GM10847 (cell line): Measurements from ENCODE around the gene EEF1E1.
A peak's percentile ranks its signal among the peaks of the same experiment; 100 is the strongest.

ENCODE experiments used
- POLR2A ChIP-seq: IDR thresholded peaks from 2 replicates; pipeline ENCODE4 v1.6.1; 2011; ENCODE audit not compliant: insufficient read length; ENCODE audit errors: extremely low read depth

Gene EEF1E1

GRCh38 chr6:8075704-8076103 is 26.6 kb downstream of the EEF1E1 start:
- TF ChIP-seq POLR2A: no peak

GRCh38 chr6:8075185-8075584 is 27.2 kb downstream of the EEF1E1 start:
- no peak for TF ChIP-seq POLR2A

GRCh38 chr6:8074213-8074612 is 28.1 kb downstream of the EEF1E1 start:
- TF ChIP-seq POLR2A: no peak

GRCh38 chr6:8073758-8074157 is 28.6 kb downstream of the EEF1E1 start:
- no peak for TF ChIP-seq POLR2A

GRCh38 chr6:8070718-8071117 is 31.6 kb downstream of the EEF1E1 start:
- TF ChIP-seq POLR2A: no peak

- no peak for TF ChIP-seq POLR2A
These were observed 32.6 kb downstream of the EEF1E1 start for GRCh38 chr6:8069631-8070284.

- no peak for TF ChIP-seq POLR2A
These were observed 33.2 kb downstream of the EEF1E1 start for GRCh38 chr6:8069151-8069550.

- TF ChIP-seq POLR2A: no peak
These were observed 36.2 kb downstream of the EEF1E1 start for GRCh38 chr6:8066108-8066507.

GRCh38 chr6:8065519-8065911 is 36.8 kb downstream of the EEF1E1 start:
- no peak for TF ChIP-seq POLR2A

- no peak for TF ChIP-seq POLR2A
These were observed 37.5 kb downstream of the EEF1E1 start for GRCh38 chr6:8064638-8065518.

- TF ChIP-seq POLR2A: peak; percentile 73
These were observed 38.3 kb downstream of the EEF1E1 start, which contains the start of gene BLOC1S5 for GRCh38 chr6:8063761-8064637. TSS of gene BLOC1S5 (minus strand) at chr6:8064389. CDS start at chr6:8064376, 13 bp downstream.

GRCh38 chr6:8061736-8062135 is 40.6 kb downstream of the EEF1E1 start:
- TF ChIP-seq POLR2A: no peak

GRCh38 chr6:8060346-8060745 is 42.0 kb downstream of the EEF1E1 start:
- TF ChIP-seq POLR2A: no peak

- no peak for TF ChIP-seq POLR2A
These were observed 43.2 kb downstream of the EEF1E1 start for GRCh38 chr6:8059129-8059528.

GRCh38 chr6:8057793-8058192 is 44.6 kb downstream of the EEF1E1 start:
- TF ChIP-seq POLR2A: no peak
